Measurements from ENCODE around the gene FLNB.

GRCh38 chr3:58204720-58205119 is 196.5 kb downstream of the FLNB start:
- TF ChIP-seq CTCF (IDR thresholded peaks at IDR 0.05; ENCODE audit: control extremely low read depth in 1 of 3, insufficient read depth in 1 of 3, low read depth in 1 of 3, low read length in 3 of 3) = no peak
- TF ChIP-seq ATF2 (IDR thresholded peaks at IDR 0.05; ENCODE audit: low read length) = no peak
- TF ChIP-seq GABPA (IDR thresholded peaks at IDR 0.05; ENCODE audit: borderline replicate concordance, insufficient read depth, low read length) = no peak
- no peak for TF ChIP-seq SP1 (IDR thresholded peaks at IDR 0.05; ENCODE audit: low read depth, low read length)
- no peak for TF ChIP-seq EP300 (IDR thresholded peaks at IDR 0.05; ENCODE audit: borderline replicate concordance in 1 of 2, low read depth in 2 of 2, low read length in 2 of 2)
- no peak for TF ChIP-seq MAFK (IDR thresholded peaks at IDR 0.05; ENCODE audit: low read depth, low read length)
- no peak for TF ChIP-seq TAF1 (IDR thresholded peaks at IDR 0.05; ENCODE audit: low read depth, low read length)
- no peak for TF ChIP-seq CHD2 (IDR thresholded peaks at IDR 0.05; ENCODE audit: low read length)
- TF ChIP-seq EZH2 (IDR thresholded peaks at IDR 0.05; ENCODE audit: low read depth, low read length, severe bottlenecking) = no peak
- TF ChIP-seq POLR2AphosphoS5 (IDR thresholded peaks at IDR 0.05; ENCODE audit: low read depth, low read length) = no peak
- no peak for TF ChIP-seq ATF3 (IDR thresholded peaks at IDR 0.05; ENCODE audit: insufficient read depth, low read depth, low read length)
